Activated CD4-positive, CD25-positive, alpha-beta regulatory T cell (primary cell): ENCODE results near the gene NKX1-1.
"Not testable (repeated sequence)": the region's sequence is repeated elsewhere in the genome, so short reads cannot be mapped to it uniquely, and the experiment has no call there.

Source experiments
- DNase-seq, 4 experiments: peaks; one replicate each; lab custom pipeline; 2025; lab: John Stamatoyannopoulos, UW

NKX1-1 gene

GRCh38 chr4:1373892-1374705 is 32.1 kb downstream of the NKX1-1 start:
- no peak for DNase-seq

GRCh38 chr4:1372576-1372975 is 33.7 kb downstream of the NKX1-1 start:
- not testable (repeated sequence) for DNase-seq

- no peak for DNase-seq
Observed at GRCh38 chr4:1371176-1372165, 34.8 kb downstream of the NKX1-1 start.

- no peak for DNase-seq
Observed at GRCh38 chr4:1370321-1371124, 35.7 kb downstream of the NKX1-1 start.

GRCh38 chr4:1369479-1370079 is 36.7 kb downstream of the NKX1-1 start:
- no peak for DNase-seq

GRCh38 chr4:1369091-1369450 is 37.2 kb downstream of the NKX1-1 start:
- DNase-seq: no peak

GRCh38 chr4:1368421-1369090 is 37.7 kb downstream of the NKX1-1 start:
- no peak for DNase-seq

- no peak for DNase-seq
Observed at GRCh38 chr4:1367936-1368289, 38.3 kb downstream of the NKX1-1 start.

- DNase-seq: no peak
Observed at GRCh38 chr4:1367230-1367935, 38.9 kb downstream of the NKX1-1 start.

GRCh38 chr4:1366371-1367229 is 39.6 kb downstream of the NKX1-1 start:
- DNase-seq: no peak

- DNase-seq: no peak
Observed at GRCh38 chr4:1365271-1366178, 40.7 kb downstream of the NKX1-1 start.

- DNase-seq: no peak
Observed at GRCh38 chr4:1364748-1365147, 41.5 kb downstream of the NKX1-1 start.

- DNase-seq: no peak
Observed at GRCh38 chr4:1364217-1364616, 42.0 kb downstream of the NKX1-1 start.

GRCh38 chr4:1363513-1363912 is 42.7 kb downstream of the NKX1-1 start:
- no peak for DNase-seq

GRCh38 chr4:1362521-1362920 is 43.7 kb downstream of the NKX1-1 start:
- DNase-seq: no peak

GRCh38 chr4:1362046-1362445 is 44.2 kb downstream of the NKX1-1 start:
- DNase-seq: no peak

- no peak for DNase-seq
Observed at GRCh38 chr4:1361431-1361830, 44.8 kb downstream of the NKX1-1 start.
